Stimulated activated memory B cell treated with anti-CD40 and anti-IgM and Interleukin-4, amounts not matched to agents 10 μg/mL and 1 μg/mL and 100 μg/mL, for 72 hours (primary cell): ENCODE results near the gene IP6K1.
A peak's percentile ranks its signal among the peaks of the same experiment; 100 is the strongest.
"Not testable (repeated sequence)": the region's sequence is repeated elsewhere in the genome, so short reads cannot be mapped to it uniquely, and the experiment has no call there.

ENCODE experiments used
- ATAC-seq: fragments of 150-1000 bp; cut with Tn5 transposase; 2 replicates; pipeline ENCODE4 v1.10.0; 2021
- H3K27ac Mint-ChIP-seq: one replicate; pipeline ENCODE4 v1.8.0; 2022; ENCODE audit warnings: mild to moderate bottlenecking, mixed read lengths
- H3K27me3 Mint-ChIP-seq: one replicate; pipeline ENCODE4 v1.8.0; 2022; ENCODE audit warnings: mixed read lengths
- H3K36me3 Mint-ChIP-seq: one replicate; pipeline ENCODE4 v1.8.0; 2022; ENCODE audit warnings: mixed read lengths
- H3K4me1 Mint-ChIP-seq: one replicate; pipeline ENCODE4 v1.8.0; 2022; ENCODE audit warnings: mixed read lengths
- H3K4me3 Mint-ChIP-seq: one replicate; pipeline ENCODE4 v1.8.0; 2022; ENCODE audit warnings: mild to moderate bottlenecking, moderate library complexity, mixed read lengths
- H3K9me3 Mint-ChIP-seq: one replicate; pipeline ENCODE4 v1.8.0; 2022; ENCODE audit warnings: mixed read lengths

IP6K1 gene

GRCh38 chr3:49785565-49786356 is 581 bp downstream of the IP6K1 start:
- peaks cover 5% of the 10 kb centered on the region for H3K36me3 Mint-ChIP-seq
- peaks cover 38% of the 10 kb centered on the region for H3K4me1 Mint-ChIP-seq
- H3K9me3 Mint-ChIP-seq, result no peaks in the 10 kb centered on the region
- no peaks in the 10 kb centered on the region for H3K27me3 Mint-ChIP-seq
- H3K4me3 Mint-ChIP-seq, result peak overlapping the region; percentile 92
- peak; percentile 78 for ATAC-seq
- peak overlapping the region; percentile 95 for H3K27ac Mint-ChIP-seq

GRCh38 chr3:49782277-49782676 is 4.1 kb downstream of the IP6K1 start:
- peaks cover 22% of the 10 kb centered on the region for H3K36me3 Mint-ChIP-seq
- H3K4me1 Mint-ChIP-seq, result peaks cover 46% of the 10 kb centered on the region
- H3K9me3 Mint-ChIP-seq, H3K27ac Mint-ChIP-seq, H3K27me3 Mint-ChIP-seq, ATAC-seq, H3K4me3 Mint-ChIP-seq: not testable (repeated sequence)

- H3K4me3 Mint-ChIP-seq, result no peak overlapping the region
- H3K27ac Mint-ChIP-seq, result no peak overlapping the region
These were observed 4.7 kb downstream of the IP6K1 start for GRCh38 chr3:49781415-49782199.

DNA sequence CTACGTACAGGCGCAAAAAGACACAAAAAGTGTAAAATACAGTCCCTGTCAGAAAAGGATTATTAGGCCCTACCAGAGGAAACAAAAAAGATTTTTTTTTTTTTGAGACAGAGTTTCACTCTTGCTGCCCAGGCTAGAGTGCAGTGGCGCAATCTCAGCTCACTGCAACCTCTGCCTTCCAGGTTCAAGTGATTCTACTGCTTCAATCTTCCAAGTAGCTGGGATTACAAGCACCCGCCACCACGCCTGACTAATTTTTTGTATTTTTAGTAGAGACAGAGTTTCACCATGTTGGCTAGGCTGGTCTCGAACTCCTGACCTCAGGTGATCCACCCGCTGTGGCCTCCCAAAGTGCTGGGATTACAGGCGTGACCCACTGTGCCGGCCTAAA is 5.4 kb downstream of the IP6K1 start:
- not testable (repeated sequence) for ATAC-seq, H3K9me3 Mint-ChIP-seq, H3K27me3 Mint-ChIP-seq, H3K4me3 Mint-ChIP-seq, H3K27ac Mint-ChIP-seq
- Mint-ChIP-seq H3K36me3 (peaks cover 28% of the 10 kb centered on the region), H3K4me1 (peaks cover 39% of the 10 kb centered on the region)

More at GRCh38 chr3:49781415-49782199, 4.7 kb downstream of the IP6K1 start:
- ATAC-seq, result no peak
- Mint-ChIP-seq H3K36me3 (peaks cover 27% of the 10 kb centered on the region), H3K9me3 (no peaks in the 10 kb centered on the region), H3K4me1 (peaks cover 39% of the 10 kb centered on the region), H3K27me3 (no peaks in the 10 kb centered on the region)

DNA sequence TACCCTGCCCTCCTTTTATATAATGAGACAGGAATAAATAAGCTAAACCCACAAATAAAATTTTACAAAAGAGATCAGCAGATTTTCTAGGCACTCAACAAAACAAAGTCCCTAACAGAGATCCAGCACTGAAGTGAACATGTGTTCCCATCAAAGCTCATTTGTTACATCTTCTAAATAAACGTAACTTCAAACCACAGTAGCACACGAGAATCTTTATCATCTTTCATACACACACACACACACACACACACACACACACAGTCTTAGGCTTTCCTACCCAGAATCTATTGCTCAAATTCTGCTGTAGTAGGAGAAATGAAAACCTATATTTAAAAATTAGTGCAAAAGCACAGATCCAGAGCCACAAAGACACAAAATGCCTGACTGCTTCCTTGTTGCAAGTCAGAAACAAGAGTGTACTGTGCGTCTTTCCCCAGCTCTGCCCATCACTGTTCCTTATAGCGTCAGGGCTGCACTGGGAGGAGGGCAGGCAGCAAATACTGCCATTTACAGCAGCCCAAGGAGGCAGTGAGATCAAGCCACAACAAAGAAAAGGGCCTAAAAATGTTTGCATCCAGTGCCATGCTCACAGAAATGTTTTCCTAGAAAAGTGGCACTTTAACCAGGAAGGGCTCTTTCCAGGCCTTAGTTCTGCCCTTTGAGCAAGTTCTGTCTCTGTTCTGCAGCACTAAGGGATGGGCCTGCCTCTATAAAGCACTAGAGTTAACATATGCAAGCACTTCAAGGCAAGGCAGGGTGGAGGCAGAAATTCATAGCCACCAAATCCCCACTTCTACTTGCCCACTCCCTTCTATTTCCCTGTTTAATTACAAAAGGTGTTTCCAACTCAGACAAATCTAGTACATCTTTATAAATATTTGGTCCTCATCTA is 6.0 kb downstream of the IP6K1 start:
- Mint-ChIP-seq H3K4me1 (peaks cover 33% of the 10 kb centered on the region), H3K27ac (no peak overlapping the region), H3K4me3 (no peak overlapping the region), H3K27me3 (no peaks in the 10 kb centered on the region), H3K36me3 (peaks cover 30% of the 10 kb centered on the region), H3K9me3 (no peaks in the 10 kb centered on the region)
- no peak for ATAC-seq

- H3K27ac Mint-ChIP-seq, result no peak overlapping the region
- peaks cover 26% of the 10 kb centered on the region for H3K4me1 Mint-ChIP-seq
- no peak overlapping the region for H3K4me3 Mint-ChIP-seq
- ATAC-seq, result no peak
- no peaks in the 10 kb centered on the region for H3K27me3 Mint-ChIP-seq
- no peaks in the 10 kb centered on the region for H3K9me3 Mint-ChIP-seq
- peaks cover 33% of the 10 kb centered on the region for H3K36me3 Mint-ChIP-seq
These were observed 6.8 kb downstream of the IP6K1 start for GRCh38 chr3:49779358-49780079.

- H3K9me3 Mint-ChIP-seq, H3K4me3 Mint-ChIP-seq, ATAC-seq, H3K27ac Mint-ChIP-seq, H3K27me3 Mint-ChIP-seq: not testable (repeated sequence)
- Mint-ChIP-seq H3K36me3 (peaks cover 28% of the 10 kb centered on the region), H3K4me1 (peaks cover 20% of the 10 kb centered on the region)
These were observed 10.2 kb downstream of the IP6K1 start for GRCh38 chr3:49776101-49776500.

DNA sequence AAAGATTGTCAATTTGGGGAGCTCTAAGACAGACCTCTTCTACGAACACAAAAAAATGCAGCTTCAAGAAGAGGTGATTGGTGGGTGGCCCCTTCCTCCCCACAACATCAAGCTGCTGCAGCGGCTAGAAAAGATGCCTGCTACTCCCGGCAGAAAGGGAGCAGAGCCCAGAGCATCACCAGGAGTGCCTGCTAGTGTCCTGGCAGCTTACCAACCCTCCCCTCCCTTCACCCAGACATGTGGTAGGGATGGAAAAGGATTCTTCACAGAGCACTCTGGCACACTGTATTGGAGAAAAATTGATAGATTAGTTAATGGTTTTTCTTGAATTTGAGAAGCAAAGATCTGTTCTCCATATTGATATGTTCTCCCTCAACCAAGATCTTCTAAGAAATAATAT is 10.8 kb downstream of the IP6K1 start:
- Mint-ChIP-seq H3K9me3 (no peaks in the 10 kb centered on the region), H3K27ac (no peak overlapping the region), H3K27me3 (no peaks in the 10 kb centered on the region), H3K4me3 (no peak overlapping the region), H3K36me3 (peaks cover 28% of the 10 kb centered on the region), H3K4me1 (peaks cover 16% of the 10 kb centered on the region)
- no peak for ATAC-seq

DNA sequence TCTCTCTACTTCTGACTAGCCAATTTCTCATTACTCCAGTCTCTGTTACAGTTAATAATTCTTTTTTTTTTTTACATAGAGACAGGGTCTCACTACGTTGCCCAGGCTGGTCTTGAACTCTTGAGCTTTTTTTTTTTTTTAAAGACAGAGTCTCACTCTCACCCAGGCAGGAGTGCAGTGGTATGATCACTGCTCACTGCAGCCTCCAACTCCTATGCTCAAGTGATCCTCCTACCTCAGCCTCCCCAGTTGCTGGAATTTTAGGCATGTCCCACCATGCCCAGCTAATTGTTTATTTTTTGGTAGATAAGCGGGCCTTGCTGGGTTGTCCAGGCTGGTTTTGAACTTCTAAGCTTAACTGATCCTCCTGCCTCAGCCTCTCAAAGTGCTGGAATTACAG is 13.6 kb downstream of the IP6K1 start:
- no peak for ATAC-seq
- H3K4me3 Mint-ChIP-seq, result no peak overlapping the region
- H3K36me3 Mint-ChIP-seq, result peaks cover 18% of the 10 kb centered on the region
- H3K27ac Mint-ChIP-seq, result no peak overlapping the region
- no peaks in the 10 kb centered on the region for H3K9me3 Mint-ChIP-seq
- H3K27me3 Mint-ChIP-seq, result no peaks in the 10 kb centered on the region
- H3K4me1 Mint-ChIP-seq, result no peaks in the 10 kb centered on the region

- Mint-ChIP-seq H3K36me3 (peaks cover 12% of the 10 kb centered on the region), H3K4me3 (no peak overlapping the region), H3K27ac (no peak overlapping the region), H3K4me1 (no peaks in the 10 kb centered on the region), H3K9me3 (no peaks in the 10 kb centered on the region), H3K27me3 (no peaks in the 10 kb centered on the region)
- ATAC-seq, result no peak
These were observed 14.9 kb downstream of the IP6K1 start for GRCh38 chr3:49771340-49771938.

GRCh38 chr3:49769926-49770325 is 16.4 kb downstream of the IP6K1 start:
- Mint-ChIP-seq H3K36me3 (peaks cover 9% of the 10 kb centered on the region), H3K4me1 (peaks cover 2% of the 10 kb centered on the region), H3K4me3 (no peak overlapping the region), H3K27me3 (no peaks in the 10 kb centered on the region), H3K27ac (no peak overlapping the region), H3K9me3 (no peaks in the 10 kb centered on the region)
- ATAC-seq, result no peak

GRCh38 chr3:49769286-49769915 is 16.9 kb downstream of the IP6K1 start:
- Mint-ChIP-seq H3K36me3 (peaks cover 13% of the 10 kb centered on the region), H3K27me3 (no peaks in the 10 kb centered on the region), H3K4me3 (no peak overlapping the region), H3K27ac (no peak overlapping the region), H3K4me1 (peaks cover 7% of the 10 kb centered on the region), H3K9me3 (no peaks in the 10 kb centered on the region)
- no peak for ATAC-seq

DNA sequence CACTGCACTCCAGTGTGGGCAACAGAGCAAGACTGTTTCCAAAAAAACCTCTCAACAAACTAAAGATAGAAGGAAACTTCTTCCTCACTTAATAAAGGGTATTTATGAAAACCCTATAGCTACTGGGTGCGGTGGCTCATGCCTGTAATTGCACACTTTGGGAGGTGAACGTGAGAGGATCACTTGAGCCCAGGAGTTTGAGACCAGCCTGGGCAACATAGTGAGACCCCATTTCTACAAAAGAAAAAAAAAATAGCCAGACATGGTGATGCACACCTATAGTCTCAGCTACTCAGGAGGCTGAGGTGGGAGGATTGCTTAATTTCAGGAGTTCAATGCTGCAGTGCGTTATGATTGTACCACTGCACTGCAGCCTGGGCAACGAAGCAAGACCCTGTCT is 22.4 kb downstream of the IP6K1 start:
- ATAC-seq, result no peak
- Mint-ChIP-seq H3K9me3 (no peaks in the 10 kb centered on the region), H3K27ac (no peak overlapping the region), H3K27me3 (no peaks in the 10 kb centered on the region), H3K4me1 (peaks cover 18% of the 10 kb centered on the region), H3K36me3 (peaks cover 6% of the 10 kb centered on the region), H3K4me3 (no peak overlapping the region)

DNA sequence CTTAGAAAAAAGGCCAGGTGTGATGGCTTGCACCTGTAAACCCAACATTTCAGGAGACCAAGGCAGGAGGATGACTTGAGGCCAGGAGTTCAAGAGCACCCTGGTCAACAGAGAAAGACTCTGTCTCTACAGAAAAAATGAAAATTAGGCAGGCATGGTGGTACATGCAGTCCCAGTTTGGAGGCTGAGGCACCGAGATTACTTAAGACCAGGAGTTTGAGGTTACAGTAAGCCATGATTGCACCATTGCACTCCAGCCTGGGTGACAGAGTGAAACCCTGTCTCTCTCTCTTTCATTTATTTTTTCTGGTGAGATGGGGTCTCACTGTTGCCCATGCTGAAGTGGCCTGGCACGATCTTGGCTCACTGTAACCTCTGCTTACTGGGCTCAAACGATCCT is 24.7 kb downstream of the IP6K1 start:
- H3K27ac Mint-ChIP-seq, result no peak overlapping the region
- no peak for ATAC-seq
- H3K9me3 Mint-ChIP-seq, result no peaks in the 10 kb centered on the region
- H3K4me1 Mint-ChIP-seq, result peaks cover 25% of the 10 kb centered on the region
- peaks cover 11% of the 10 kb centered on the region for H3K36me3 Mint-ChIP-seq
- no peaks in the 10 kb centered on the region for H3K27me3 Mint-ChIP-seq
- H3K4me3 Mint-ChIP-seq, result no peak overlapping the region
